SK-N-DZ (cell line): ENCODE measurements around the gene PHYHIPL.

ENCODE experiments used
- DNase-seq: peaks from one replicate; pipeline ENCODE4 v3.0.0-alpha.2; 2015; ENCODE audit warnings: low spot score

The PHYHIPL gene

DNA sequence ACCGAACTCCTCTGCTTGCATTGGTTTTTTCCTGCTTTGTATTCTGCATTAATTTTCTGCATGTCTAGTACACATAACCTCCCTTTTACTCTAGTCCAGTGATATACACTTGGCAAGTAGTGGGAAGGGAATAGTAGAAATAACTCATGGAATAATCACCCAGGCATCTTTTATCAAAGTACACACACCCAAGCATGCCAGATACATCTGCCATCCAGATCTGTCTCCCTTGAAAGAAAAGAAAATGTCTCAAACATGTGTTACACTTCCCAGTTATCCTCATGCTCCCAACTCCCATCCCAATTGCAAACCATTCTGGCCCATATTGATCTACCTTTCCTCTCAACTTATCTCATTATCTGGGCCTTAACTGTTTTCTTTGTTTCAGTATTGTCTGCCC lies 79.0 kb downstream of the PHYHIPL start:
- no peak for DNase-seq

- no peak for DNase-seq
Observed at GRCh38 chr10:59257224-59257623, 80.8 kb downstream of the PHYHIPL start.

DNA sequence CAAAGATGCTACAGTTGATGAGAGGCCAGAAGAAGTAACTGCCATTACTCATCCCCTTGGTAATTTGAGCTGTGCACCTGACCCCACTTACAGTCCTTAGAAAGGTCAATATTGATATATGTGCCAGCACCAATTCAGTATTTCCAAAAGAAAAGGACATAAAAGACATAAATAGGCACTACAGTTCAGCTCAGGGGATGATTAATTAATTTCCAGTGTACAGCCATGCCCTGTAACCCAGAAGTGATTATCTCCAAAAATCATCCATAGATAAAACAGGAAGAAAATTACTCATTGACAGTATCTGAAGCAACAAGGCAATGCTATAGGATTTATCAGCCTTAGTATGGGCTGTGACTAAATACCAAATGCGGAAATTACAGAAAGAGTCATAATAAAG lies 82.4 kb downstream of the PHYHIPL start:
- DNase-seq, result no peak

DNA sequence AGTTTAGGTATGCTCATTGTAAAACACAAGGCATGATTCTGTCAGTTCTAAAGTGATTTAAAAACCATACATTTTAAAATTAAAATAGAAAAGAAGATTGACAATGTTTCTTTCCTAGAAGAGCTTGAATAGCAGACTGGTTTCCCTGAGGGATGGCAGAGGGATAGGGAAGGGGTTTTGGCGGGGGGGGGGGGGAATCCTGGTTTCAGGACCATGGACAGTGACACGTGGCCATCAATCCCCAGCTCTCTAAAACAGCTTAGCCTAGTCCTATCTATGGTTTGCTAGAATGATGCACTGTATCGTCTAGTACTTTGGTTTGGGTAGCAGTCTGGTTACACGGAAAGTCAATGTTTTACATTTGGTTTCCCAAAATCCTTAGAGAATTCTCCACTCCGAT lies 88.7 kb downstream of the PHYHIPL start:
- no peak for DNase-seq

- DNase-seq, result no peak
Observed at GRCh38 chr10:59266321-59266720, 89.9 kb downstream of the PHYHIPL start.

- no peak for DNase-seq
Observed at GRCh38 chr10:59268460-59268859, 92.0 kb downstream of the PHYHIPL start.

DNA sequence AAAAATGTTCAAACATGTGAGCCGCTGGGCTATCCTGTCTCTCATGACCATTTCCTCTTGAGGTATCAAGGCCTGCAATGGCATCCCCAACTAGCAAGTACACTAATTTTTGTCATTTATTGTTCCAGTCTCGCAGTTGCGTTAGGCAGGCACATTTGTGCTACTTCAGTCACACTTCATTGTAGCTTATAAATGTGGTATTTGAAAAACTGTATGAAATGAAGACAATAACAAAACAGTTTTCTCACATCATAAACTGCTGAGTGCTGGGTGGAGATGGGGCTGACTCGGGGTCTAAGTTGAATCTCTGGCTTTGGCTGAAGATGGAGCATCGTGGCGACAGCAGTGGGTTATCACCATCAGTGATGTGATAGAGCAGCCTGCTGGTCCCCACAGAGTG lies 93.2 kb downstream of the PHYHIPL start:
- no peak for DNase-seq

DNA sequence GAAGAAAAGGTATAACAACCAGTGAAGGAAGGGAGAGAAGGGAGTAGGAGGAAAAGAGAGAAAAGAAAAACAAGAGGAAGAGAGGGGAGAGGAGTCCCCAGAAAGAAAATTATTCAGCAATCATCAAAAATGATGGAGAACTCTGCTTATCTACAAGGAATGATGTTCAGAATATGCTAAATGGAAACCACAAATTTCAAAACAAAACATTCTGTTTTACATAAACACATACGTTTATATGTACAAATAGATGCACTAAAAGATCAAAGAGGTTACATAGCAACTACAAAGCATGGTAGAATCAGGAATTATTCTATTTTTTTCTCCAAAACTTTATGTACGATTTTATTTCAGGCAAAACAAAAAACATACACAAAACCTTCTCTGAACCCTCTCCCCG lies 94.0 kb downstream of the PHYHIPL start:
- DNase-seq, result no peak

DNA sequence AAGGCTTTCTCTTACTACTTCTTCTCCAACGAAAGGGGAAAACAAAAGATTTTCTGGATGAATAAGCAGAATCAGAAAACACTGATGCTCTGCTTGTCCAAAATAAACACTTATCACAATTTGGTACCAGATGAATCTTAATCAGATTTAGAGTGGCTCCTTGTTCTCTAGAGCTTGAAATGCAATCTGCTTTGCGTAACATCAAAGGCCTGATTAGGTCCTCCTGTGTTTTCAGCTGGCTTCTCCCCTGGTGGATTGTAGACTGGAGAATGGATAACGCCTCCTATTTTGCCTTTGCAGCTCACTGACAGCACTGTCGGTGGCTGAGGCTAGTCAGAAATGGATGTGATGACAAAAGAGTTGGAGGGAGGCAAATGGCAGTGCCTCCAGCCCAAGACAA lies 94.7 kb downstream of the PHYHIPL start:
- DNase-seq, result peak; percentile 65

DNA sequence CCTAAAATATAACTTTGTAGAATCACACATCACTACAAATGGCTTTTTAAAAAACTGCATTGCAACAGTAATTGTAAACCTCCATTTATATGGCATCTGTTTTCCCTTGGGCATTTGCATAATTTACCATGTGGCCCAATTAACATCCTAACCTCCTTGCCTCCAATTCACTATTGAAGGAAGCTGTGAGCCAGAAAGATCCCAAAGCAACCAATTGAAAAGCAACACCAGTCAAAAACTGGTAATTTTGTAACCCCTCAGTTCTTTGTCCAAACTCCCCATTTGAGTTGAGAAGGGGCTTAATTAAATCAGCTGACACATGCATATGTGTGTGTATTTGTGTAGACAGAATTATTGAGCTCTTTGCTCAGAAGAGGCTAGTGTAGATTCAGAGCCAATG lies 95.6 kb downstream of the PHYHIPL start:
- no peak for DNase-seq

GRCh38 chr10:59273445-59273844 lies 97.0 kb downstream of the PHYHIPL start:
- DNase-seq, result no peak

DNA sequence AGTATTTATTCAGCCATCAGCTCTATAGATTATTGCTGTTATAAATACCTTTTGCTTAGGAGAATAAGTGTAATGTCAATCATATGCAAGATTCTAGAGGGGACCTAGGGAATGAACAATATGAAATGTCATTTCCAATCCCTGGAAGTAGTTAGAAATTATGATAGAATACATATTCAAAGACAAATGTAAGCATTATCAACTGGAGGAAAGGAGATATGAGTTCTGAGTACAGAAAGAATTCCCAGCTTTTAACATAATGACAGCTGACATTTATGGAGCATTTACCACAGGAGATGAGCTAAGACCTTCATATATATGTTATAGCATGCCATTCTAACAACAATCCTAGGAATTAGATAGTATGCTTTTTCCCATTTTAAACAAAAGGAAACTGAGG lies 99.7 kb downstream of the PHYHIPL start:
- DNase-seq, result no peak

DNA sequence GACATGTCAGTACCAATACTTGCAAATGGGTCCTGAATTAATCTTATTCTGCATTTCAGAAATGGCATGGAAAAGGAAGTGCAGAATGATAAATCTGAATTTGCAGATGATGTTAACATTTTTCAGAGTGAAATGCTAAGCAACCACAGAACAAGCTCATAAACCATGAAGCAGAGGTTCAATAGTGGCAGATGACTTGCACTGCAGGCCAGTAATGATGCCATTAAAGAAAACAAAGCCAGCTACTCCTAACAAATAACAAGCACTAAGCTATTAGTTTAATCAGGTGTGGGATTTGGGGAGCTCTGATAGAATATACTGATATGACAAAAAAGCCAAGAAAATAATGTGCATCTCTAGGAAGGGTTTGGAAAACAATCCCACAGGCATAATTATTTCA lies 100.5 kb downstream of the PHYHIPL start:
- DNase-seq, result no peak

- DNase-seq, result no peak
Observed at GRCh38 chr10:59279476-59279875, 103.0 kb downstream of the PHYHIPL start.

DNA sequence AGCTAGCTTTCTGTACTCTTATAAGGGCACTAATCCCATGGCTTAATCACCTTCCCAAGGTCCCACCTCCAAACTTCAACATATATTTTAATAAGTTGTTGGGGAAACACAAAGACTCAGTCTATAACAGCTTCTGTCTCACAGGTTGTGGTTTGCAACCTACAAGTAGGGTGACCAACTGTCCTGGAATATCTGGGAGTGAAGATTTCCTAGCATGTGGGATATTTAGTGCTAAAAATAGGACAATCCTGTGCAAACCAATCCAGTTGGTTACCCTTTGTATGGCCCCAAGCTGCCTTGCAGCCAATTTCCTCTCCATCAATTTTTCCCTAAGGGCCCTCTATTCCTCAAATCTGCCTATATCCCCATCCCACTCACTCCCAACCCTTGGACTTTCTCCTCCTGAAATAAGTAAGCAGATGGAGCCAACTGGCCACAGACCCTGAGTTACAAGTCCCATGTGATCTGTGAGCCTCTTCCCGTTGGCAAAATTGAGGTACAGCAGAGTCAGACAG lies 103.6 kb downstream of the PHYHIPL start:
- DNase-seq, result no peak

DNA sequence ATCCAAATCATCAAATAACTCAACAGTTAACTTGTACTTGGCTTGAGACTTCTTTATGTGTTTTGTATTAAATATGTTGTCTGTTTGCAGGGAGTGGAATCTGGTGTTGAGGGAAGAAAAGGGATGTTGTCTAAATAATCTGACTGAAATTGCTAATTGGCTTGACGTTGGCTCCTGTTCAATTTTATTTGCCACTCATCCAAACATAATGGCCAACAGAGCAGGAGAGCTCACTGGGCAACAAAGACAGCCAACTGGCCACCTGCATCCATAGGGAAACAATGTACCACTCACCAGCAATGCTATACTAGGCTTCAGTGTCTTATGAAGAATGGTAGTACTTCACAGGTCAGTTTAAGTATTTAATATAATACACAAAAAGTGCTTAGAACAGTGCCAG lies 105.4 kb downstream of the PHYHIPL start:
- DNase-seq, result no peak

DNA sequence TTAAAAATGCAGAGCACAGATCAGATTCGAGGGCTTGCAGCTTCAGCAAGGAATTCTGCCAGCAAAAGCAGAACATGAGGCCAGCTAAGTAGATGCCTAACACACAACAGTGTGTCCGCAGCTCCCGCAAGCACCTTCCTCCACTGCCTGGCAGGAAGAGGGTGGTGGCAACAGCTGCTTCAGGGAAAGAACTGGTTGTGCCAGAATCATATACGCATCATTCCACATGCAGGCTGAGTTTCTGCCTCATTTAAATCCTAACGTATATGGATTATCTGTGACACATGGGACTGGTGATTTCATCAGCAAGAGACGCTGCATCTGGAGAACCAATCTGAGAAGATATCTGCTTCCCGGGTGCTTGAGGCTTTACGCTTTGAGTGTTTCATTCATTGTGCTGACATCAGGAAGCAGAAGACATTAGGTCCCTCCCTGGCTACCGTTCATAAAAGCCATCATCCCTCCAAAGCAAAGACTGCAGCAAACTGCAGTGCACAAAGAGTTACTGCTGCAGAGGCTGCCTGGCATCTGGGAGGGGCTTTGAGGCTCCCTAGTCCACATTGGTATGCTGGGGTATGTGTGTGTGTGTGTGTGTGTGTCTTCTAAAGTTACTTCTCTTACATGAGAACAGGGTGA lies 107.1 kb downstream of the PHYHIPL start:
- DNase-seq, result peak; percentile 16

DNA sequence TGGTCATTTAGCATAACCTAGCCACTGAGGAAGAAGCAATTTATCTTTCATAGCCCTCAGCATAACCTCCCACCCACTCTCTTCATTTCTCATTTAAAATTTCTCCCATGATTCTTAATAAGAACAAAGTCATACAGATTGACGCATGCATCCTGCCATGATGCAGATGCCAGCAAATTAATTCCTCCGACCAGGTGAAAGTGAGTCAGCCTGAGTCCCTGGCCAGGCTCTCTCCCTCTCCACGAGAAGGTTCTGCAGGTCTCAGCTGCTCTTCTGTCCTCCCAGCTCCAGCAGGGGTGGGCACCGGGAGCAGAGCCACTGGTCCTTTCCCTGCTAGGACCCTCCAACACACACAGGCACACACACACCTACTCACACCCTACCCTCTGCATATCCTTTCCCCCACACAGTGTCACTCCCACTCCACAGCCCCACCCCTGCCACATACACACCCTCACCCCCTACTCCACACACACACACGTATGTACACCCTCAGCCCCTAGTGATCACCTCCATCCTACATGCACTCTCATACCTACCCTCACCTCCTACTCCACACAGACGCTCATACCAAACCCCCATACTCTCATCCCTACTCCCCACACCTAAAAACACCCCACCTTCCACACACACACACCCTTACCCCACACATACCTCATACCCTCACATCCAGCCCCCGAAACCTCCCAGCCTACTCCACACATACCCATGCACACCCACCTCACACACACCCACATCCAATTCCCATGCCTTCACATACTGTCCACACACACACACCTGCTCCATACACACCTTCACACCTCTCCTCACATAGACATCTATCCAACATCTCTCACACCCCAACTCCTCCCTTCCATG lies 107.9 kb downstream of the PHYHIPL start:
- no peak for DNase-seq

DNA sequence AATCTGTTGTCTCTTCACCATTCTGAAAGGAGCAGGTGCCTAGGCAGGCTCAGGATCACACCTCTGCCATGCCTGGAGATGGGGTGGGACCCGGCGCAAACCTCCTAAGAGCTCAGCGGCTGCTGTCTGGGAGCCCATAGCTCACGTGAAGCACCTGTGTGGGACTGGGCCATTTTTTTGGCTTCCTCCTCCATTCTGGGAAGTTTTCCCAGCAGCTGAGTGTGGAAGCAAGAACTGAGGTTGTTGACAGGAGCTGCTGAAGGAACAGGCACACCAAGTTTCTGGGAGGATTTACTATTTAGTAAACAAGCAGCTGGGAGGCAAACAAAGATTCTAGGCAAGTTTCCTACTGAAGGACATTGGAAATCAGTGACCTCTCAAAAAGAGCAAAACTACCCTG lies 108.6 kb downstream of the PHYHIPL start:
- no peak for DNase-seq

GRCh38 chr10:59285848-59286247 lies 109.4 kb downstream of the PHYHIPL start:
- DNase-seq, result no peak

- no peak for DNase-seq
Observed at GRCh38 chr10:59287587-59288255, 111.3 kb downstream of the PHYHIPL start.

DNA sequence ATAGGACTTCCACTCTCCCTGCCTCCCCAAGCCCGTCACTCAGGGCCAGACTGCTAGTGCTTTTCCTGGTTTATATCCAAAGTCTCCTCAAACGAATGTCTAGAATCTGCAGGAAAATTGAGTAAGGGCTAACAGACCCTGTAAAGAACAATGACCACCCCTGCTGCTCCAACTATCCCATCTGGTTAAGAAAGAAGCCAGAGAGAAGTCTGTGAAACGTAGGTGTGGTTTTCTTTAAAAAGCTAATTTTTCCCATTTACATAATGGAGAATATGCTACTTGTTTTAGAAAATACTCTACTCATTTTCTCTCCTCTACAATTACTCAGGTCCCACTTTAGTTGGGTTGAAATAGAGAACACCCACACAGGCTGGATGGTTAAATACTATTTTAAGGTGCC lies 113.4 kb downstream of the PHYHIPL start:
- no peak for DNase-seq

DNA sequence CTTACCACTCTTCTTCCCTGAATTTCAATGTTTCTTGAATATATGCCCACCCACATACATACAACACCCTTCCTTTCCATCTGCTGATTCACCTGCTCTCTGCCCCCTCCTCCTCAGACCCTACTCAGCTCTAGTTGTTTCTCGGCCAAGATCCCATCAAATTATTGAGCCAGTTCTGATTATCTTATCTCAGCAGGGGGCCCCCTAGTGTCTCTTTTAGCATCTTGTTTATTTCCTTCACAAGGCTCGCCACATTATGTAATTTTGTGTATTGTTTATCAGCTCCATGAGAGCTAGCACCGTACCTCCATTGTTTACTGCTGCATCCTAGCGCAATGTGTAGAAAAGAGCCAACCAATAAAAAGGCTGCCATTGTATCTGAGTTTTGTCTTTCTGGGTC lies 114.0 kb downstream of the PHYHIPL start:
- no peak for DNase-seq
